Glutamatergic neuron (in vitro differentiated cells): ENCODE results near the gene TIGD6. TPM values are rescaled to one million over a fixed set of nuclear protein-coding genes. Genes with fewer than 3 reads are reported as not detected.

Experiments used
- DNase-seq: peaks from one replicate; pipeline ENCODE4 v3.0.0; 2022
- H3K27ac Mint-ChIP-seq: one replicate; pipeline ENCODE4 v1.8.0; 2020; ENCODE audit warnings: mild to moderate bottlenecking, mixed read lengths, inconsistent platforms; ENCODE audit not compliant: unreplicated experiment
- H3K27me3 Mint-ChIP-seq: one replicate; pipeline ENCODE4 v1.8.0; 2020; ENCODE audit warnings: mild to moderate bottlenecking, moderate library complexity, mixed read lengths, inconsistent platforms; ENCODE audit not compliant: unreplicated experiment
- H3K36me3 Mint-ChIP-seq: one replicate; pipeline ENCODE4 v1.8.0; 2020; ENCODE audit warnings: mild to moderate bottlenecking, mixed read lengths, inconsistent platforms; ENCODE audit not compliant: unreplicated experiment
- H3K4me1 Mint-ChIP-seq: one replicate; pipeline ENCODE4 v1.8.0; 2020; ENCODE audit warnings: mild to moderate bottlenecking, low read depth, mixed read lengths, inconsistent platforms; ENCODE audit not compliant: unreplicated experiment
- H3K4me3 Mint-ChIP-seq: one replicate; pipeline ENCODE4 v1.8.0; 2020; ENCODE audit warnings: mild to moderate bottlenecking, mixed read lengths, inconsistent platforms; ENCODE audit not compliant: unreplicated experiment
- H3K9me3 Mint-ChIP-seq: one replicate; pipeline ENCODE4 v1.8.0; 2020; ENCODE audit warnings: mild to moderate bottlenecking, moderate library complexity, mixed read lengths, inconsistent platforms; ENCODE audit not compliant: unreplicated experiment
- long read RNA-seq: library from polyadenylated mRNA; unstranded; transcript quantifications from one replicate; pipeline ENCODE4 v2.0.0, GENCODE V29; 2020; ENCODE audit not compliant: unreplicated experiment
- total RNA-seq: library from RNA; stranded (reverse); fragmentation: NEBNext Ultra II Directional; extraction: Animal tissue kit (Norgen Biotek cat#: 25700); gene quantifications from one replicate; pipeline ENCODE4 v1.2.1, GENCODE V29; 2021; ENCODE audit not compliant: unreplicated experiment
- TF ChIP-seq, protein P1 (sequence below): fragments of 200-600 bp; sonication (generic); IDR thresholded peaks from one replicate; pipeline ENCODE4 v1.5.0; 2021; ENCODE audit not compliant: partially characterized antibody, unreplicated experiment

TIGD6 gene
- total RNA-seq = 3.3 TPM
- long read RNA-seq, partial matches to known transcripts = 0 of 1 reads
- long read RNA-seq, other reads (novel, unspliced or antisense) = 0 of 1 reads

DNA sequence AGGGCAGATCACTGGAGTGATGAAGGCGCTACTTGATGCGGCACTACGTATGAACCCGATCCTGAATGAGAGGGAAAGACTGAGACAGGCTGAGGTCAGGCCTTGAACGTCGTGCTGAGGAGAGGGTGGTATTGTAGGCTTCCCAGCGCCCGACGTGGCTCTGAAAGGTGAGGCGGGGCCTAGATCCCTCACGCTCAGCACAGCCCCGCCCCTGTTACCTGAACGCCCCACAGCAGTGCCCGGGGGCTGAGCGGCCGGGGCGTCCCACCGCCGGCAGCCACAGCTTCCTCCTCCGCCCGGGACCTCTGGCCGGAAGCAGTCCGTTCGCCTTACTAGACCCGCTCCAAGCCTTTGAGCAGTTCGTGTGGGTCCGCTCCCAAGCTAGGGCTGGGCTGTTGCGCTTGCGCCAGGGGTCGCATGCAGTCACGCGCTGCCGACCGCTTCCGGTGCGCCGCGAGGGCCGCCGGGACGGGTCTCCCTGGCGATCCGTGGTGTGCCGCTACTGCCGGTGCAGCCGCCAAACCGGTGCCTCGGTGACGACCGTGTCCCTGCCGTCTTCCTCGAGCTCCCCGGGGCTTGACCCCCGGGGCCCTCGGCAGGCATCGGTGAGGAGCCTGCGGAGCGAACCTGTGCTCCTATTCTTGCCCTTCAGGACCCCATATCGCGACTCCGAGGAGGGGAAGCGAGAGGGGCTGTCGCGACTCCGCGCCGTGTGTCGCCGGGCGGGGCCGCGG lies at the start of gene TIGD6, which contains the start of gene HMGXB3:
TIGD6 (minus strand) TSS at position 399 of the 734 bp plus-strand sequence. CDS start 4,306 bp downstream, outside the sequence.
HMGXB3 (plus strand) TSS at position 484 of the 734 bp plus-strand sequence. CDS start 4,114 bp downstream, outside the sequence.
- TF ChIP-seq, protein P1, sequence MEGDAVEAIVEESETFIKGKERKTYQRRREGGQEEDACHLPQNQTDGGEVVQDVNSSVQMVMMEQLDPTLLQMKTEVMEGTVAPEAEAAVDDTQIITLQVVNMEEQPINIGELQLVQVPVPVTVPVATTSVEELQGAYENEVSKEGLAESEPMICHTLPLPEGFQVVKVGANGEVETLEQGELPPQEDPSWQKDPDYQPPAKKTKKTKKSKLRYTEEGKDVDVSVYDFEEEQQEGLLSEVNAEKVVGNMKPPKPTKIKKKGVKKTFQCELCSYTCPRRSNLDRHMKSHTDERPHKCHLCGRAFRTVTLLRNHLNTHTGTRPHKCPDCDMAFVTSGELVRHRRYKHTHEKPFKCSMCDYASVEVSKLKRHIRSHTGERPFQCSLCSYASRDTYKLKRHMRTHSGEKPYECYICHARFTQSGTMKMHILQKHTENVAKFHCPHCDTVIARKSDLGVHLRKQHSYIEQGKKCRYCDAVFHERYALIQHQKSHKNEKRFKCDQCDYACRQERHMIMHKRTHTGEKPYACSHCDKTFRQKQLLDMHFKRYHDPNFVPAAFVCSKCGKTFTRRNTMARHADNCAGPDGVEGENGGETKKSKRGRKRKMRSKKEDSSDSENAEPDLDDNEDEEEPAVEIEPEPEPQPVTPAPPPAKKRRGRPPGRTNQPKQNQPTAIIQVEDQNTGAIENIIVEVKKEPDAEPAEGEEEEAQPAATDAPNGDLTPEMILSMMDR = no peak
- H3K27ac Mint-ChIP-seq = peak within 1 kb of the TSS; percentile 89
- peaks cover 11% of the 10 kb centered on the region for H3K9me3 Mint-ChIP-seq
- peak within 1 kb of the TSS; percentile 93 for H3K4me3 Mint-ChIP-seq
- H3K4me1 Mint-ChIP-seq = peaks cover 10% of the 10 kb centered on the region
- DNase-seq = peak; percentile 95
- H3K27me3 Mint-ChIP-seq = peaks cover 13% of the 10 kb centered on the region
- no peaks in the 10 kb centered on the region for H3K36me3 Mint-ChIP-seq

DNA sequence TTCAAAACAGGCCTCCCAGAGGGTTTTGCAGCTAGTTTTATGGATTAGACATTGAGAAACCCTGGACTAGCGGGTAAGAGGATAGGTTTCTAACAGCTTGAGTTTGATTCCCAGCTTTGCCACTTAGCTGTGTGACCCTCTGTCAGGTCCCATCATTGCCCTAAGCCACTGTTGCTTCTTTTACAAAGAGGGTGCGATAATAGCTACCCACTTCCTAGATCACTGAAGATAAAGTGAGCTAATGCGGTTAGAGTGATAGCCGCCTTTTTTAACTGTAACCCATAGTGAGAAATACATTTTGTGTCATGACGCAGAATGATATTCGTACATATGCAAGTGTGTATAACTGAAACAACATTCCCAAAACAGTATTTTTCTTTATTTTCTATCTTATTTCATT lies 45.6 kb upstream of the TIGD6 start:
- TF ChIP-seq, protein P1 = no peak
- Mint-ChIP-seq H3K4me3 (no peak overlapping the region), H3K27ac (no peak overlapping the region), H3K4me1 (no peaks in the 10 kb centered on the region), H3K36me3 (peaks cover 10% of the 10 kb centered on the region), H3K27me3 (peaks cover 5% of the 10 kb centered on the region), H3K9me3 (no peaks in the 10 kb centered on the region)
- no peak for DNase-seq

DNA sequence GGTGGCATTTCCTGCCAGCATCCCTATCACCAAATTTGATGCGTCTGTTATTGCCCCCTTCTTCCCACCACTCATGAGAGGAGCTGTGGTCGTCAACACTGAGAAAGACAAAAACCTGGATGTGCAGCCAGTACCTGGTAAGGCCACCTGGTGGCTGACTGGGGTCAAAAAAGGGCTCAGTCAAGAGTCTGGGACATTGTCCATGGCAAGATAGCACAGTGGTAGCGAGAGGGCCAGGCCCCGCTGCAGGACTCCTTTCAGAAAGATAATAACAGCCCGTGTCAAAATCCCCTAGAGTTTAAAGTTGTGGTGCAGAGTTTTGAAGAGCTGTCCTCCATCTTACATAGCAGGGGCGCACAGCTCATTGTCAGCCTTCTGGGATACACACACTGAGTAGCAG lies 45.1 kb upstream of the TIGD6 start:
- Mint-ChIP-seq H3K4me3 (no peak overlapping the region), H3K27me3 (peaks cover 5% of the 10 kb centered on the region), H3K9me3 (no peaks in the 10 kb centered on the region), H3K27ac (no peak overlapping the region), H3K4me1 (no peaks in the 10 kb centered on the region), H3K36me3 (peaks cover 10% of the 10 kb centered on the region)
- TF ChIP-seq, protein P1 = no peak
- DNase-seq = no peak

DNA sequence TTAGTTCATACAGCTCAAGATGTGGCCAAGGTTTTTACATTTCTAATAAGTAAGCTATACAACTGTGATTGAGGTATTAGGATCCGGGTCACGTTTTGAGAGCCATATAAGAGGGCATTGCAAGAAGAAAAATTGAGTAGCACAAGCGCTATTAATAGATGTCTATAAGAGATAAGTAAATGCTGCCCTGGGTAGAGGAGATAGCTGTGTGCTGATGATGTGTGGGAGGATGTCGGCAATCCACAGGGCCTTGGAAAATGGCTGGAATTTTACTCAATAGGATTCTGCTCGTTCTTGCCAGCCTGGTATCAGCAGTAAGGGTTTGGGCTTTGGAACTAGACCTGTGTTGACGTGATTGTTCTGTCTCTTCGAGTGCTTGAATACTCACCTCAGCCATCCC lies 44.3 kb upstream of the TIGD6 start:
- peaks cover 10% of the 10 kb centered on the region for H3K36me3 Mint-ChIP-seq
- no peak for DNase-seq
- TF ChIP-seq, protein P1 = no peak
- H3K27me3 Mint-ChIP-seq = peaks cover 5% of the 10 kb centered on the region
- no peak overlapping the region for H3K4me3 Mint-ChIP-seq
- H3K4me1 Mint-ChIP-seq = no peaks in the 10 kb centered on the region
- H3K27ac Mint-ChIP-seq = no peak overlapping the region
- H3K9me3 Mint-ChIP-seq = no peaks in the 10 kb centered on the region

DNA sequence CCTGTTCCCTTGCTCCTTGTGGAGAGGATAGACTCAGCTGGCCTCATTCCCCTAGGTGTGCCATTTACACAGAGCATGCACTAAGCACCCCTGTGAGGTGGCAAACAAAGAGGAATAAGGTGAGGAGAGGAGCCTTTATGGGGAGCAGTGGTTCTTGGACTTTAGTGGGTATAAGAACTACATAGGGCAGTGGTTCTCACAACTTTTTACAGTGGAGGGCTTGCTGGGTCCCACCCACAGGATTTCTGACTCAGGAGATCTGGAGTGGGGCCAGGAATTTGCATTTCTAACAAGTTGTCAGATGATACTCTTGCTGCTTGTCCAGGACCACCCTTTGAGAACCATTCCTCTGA lies 43.9 kb upstream of the TIGD6 start:
- no peaks in the 10 kb centered on the region for H3K4me1 Mint-ChIP-seq
- no peaks in the 10 kb centered on the region for H3K9me3 Mint-ChIP-seq
- H3K36me3 Mint-ChIP-seq = peaks cover 6% of the 10 kb centered on the region
- H3K27me3 Mint-ChIP-seq = peaks cover 5% of the 10 kb centered on the region
- DNase-seq = no peak
- H3K27ac Mint-ChIP-seq = no peak overlapping the region
- H3K4me3 Mint-ChIP-seq = no peak overlapping the region
- TF ChIP-seq, protein P1 = no peak
